ENCODE measurements around the gene SPATA31D4. TPM values are rescaled to one million over a fixed set of nuclear protein-coding genes. Genes with fewer than 3 reads are reported as not detected.

Gene SPATA31D4
- total RNA-seq, 2 donors from 2014 or later = not detected

DNA sequence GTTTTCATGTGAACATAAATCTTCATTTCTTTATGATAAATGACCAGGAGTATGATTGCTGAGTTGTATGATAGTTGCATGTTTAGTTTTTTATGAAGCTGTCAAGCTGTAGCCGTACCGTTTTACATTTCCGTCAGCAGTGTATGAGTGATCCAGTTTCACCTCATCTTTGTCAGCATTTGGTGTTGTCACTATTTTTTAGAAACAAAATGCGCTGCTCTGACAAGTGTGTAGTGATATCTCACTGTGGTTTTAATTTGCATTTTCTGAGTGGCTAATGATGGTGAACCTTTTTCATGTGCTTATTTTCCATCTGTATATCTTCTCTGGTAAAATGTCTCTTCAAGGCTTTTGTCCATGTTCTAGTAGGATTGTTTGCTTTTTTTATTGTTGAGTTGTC lies 53.7 kb downstream of the SPATA31D4 start:
- H3K4me1 ChIP-seq = no peaks in the 10 kb centered on the region
- TF ChIP-seq, protein P1, sequence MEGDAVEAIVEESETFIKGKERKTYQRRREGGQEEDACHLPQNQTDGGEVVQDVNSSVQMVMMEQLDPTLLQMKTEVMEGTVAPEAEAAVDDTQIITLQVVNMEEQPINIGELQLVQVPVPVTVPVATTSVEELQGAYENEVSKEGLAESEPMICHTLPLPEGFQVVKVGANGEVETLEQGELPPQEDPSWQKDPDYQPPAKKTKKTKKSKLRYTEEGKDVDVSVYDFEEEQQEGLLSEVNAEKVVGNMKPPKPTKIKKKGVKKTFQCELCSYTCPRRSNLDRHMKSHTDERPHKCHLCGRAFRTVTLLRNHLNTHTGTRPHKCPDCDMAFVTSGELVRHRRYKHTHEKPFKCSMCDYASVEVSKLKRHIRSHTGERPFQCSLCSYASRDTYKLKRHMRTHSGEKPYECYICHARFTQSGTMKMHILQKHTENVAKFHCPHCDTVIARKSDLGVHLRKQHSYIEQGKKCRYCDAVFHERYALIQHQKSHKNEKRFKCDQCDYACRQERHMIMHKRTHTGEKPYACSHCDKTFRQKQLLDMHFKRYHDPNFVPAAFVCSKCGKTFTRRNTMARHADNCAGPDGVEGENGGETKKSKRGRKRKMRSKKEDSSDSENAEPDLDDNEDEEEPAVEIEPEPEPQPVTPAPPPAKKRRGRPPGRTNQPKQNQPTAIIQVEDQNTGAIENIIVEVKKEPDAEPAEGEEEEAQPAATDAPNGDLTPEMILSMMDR (IDR thresholded peaks at IDR 0.05) = no peak
- no peak overlapping the region for H3K27ac ChIP-seq
- no peak overlapping the region for H3K4me3 ChIP-seq
- intact Hi-C loops (cut with DNase I) = no loop called here
- H3K36me3 ChIP-seq = no peaks in the 10 kb centered on the region
- H3K9ac ChIP-seq (ENCODE audit: low read depth in 2 of 2, low read length in 2 of 2) = no peak overlapping the region
- no peaks in the 10 kb centered on the region for H3K9me3 ChIP-seq
- no peak for DNase-seq
- no peaks in the 10 kb centered on the region for H3K27me3 ChIP-seq

Other genes starting within 250 kb of the SPATA31D4 start
- 10 to 100 TPM; 43.8 to 54.8 TPM for gene TLE1, start 238.9 kb upstream of the SPATA31D4 start, total RNA-seq
- not detected for gene SPATA31D3, start 15.1 kb downstream of the SPATA31D4 start, total RNA-seq
- gene SPATA31D1, start 60.3 kb downstream of the SPATA31D4 start, total RNA-seq = not detected

Data from colonic mucosa (tissue), 4 donors.